ENCODE results near the gene KCNK15.

- TF ChIP-seq CTCF (IDR thresholded peaks at IDR 0.05; ENCODE audit: low read depth, low read length) (no peak), EZH2phosphoT487 (IDR thresholded peaks at IDR 0.05; ENCODE audit: low read depth) (no peak)
Measured at GRCh38 chr20:44705364-44706094, 40.1 kb upstream of the KCNK15 start.

Data from OCI-LY3 (cell line).